NCI-H2107 treated with DMSO at 0.1 percent for 48 hours (cell line): ENCODE data around the gene LCN15.

Source experiments
- DNase-seq: peaks from one replicate; lab custom pipeline; 2025; ENCODE audit not compliant: unreplicated experiment; lab: John Stamatoyannopoulos, UW

The LCN15 gene

GRCh38 chr9:136741883-136742571 lies 22.3 kb downstream of the LCN15 start:
- no peak for DNase-seq

- no peak for DNase-seq
Observed at GRCh38 chr9:136740971-136741882, 23.1 kb downstream of the LCN15 start.

GRCh38 chr9:136740491-136740890 lies 23.8 kb downstream of the LCN15 start:
- DNase-seq = no peak

- DNase-seq = no peak
Observed at GRCh38 chr9:136740069-136740468, 24.2 kb downstream of the LCN15 start.

GRCh38 chr9:136739509-136739908 lies 24.8 kb downstream of the LCN15 start:
- DNase-seq = no peak

GRCh38 chr9:136738960-136739359 lies 25.4 kb downstream of the LCN15 start:
- DNase-seq = no peak

GRCh38 chr9:136735812-136736480 lies 28.4 kb downstream of the LCN15 start:
- no peak for DNase-seq

- no peak for DNase-seq
Observed at GRCh38 chr9:136734837-136735496, 29.4 kb downstream of the LCN15 start.

GRCh38 chr9:136733611-136734010 lies 30.7 kb downstream of the LCN15 start:
- DNase-seq = no peak

GRCh38 chr9:136732444-136733178 lies 31.7 kb downstream of the LCN15 start:
- no peak for DNase-seq

GRCh38 chr9:136729926-136730325 lies 34.4 kb downstream of the LCN15 start:
- no peak for DNase-seq

GRCh38 chr9:136729144-136729543 lies 35.2 kb downstream of the LCN15 start:
- DNase-seq = no peak

- no peak for DNase-seq
Observed at GRCh38 chr9:136728548-136729123, 35.7 kb downstream of the LCN15 start.

- DNase-seq = peak; percentile 21
Observed at GRCh38 chr9:136728080-136728547, 36.2 kb downstream of the LCN15 start.

- no peak for DNase-seq
Observed at GRCh38 chr9:136726631-136727191, 37.6 kb downstream of the LCN15 start.

GRCh38 chr9:136726118-136726517 lies 38.2 kb downstream of the LCN15 start:
- no peak for DNase-seq

GRCh38 chr9:136725612-136726011 lies 38.7 kb downstream of the LCN15 start:
- DNase-seq = no peak

- no peak for DNase-seq
Observed at GRCh38 chr9:136724772-136725171, 39.5 kb downstream of the LCN15 start.

GRCh38 chr9:136723989-136724388 lies 40.3 kb downstream of the LCN15 start:
- DNase-seq = no peak
